Gastrocnemius medialis (tissue), 4 donors: ENCODE data around the gene PRPF40B.

Experiments used
- CTCF ChIP-seq, 5 experiments: fragments of 450-650 bp in 3 of 5; fragments of 200-600 bp in 2 of 5; sonication (generic) in 2 of 5; IDR thresholded peaks in 4 of 5; conservative IDR thresholded peaks in 1 of 5; 1 replicate in 4 of 5; 2 replicates in 1 of 5; pipeline ENCODE4 v1.5.1; 2016 to 2019; ENCODE audit warnings: antibody characterized with exemption in 5 of 5, mild to moderate bottlenecking in 3 of 5, moderate library complexity in 3 of 5
- POLR2A ChIP-seq, 2 donors: fragments of 450-650 bp; IDR thresholded peaks; one replicate each; pipeline ENCODE4 v1.6.1; 2017; ENCODE audit warnings: antibody characterized with exemption in 2 of 2, mild to moderate bottlenecking in 2 of 2, moderate library complexity in 2 of 2

- TF ChIP-seq CTCF (IDR thresholded peaks at IDR 0.05 in 4 of 5, conservative IDR thresholded peaks at IDR 0.05 in 1 of 5) (no peak), POLR2A (IDR thresholded peaks at IDR 0.05) (no peak)
These were observed 61.0 kb downstream of the PRPF40B start for GRCh38 chr12:49684310-49684854.
